Thyroid gland (tissue), 4 donors: ENCODE data around the gene LSAMP.

Experiments used
- CTCF ChIP-seq, 6 experiments: fragments of 200-600 bp in 3 of 6; fragments of 450-650 bp in 3 of 6; sonication (generic) in 3 of 6; IDR thresholded peaks; one replicate each; pipeline ENCODE4 v1.5.1; 2016 to 2019; ENCODE audit warnings: antibody characterized with exemption in 6 of 6, mild to moderate bottlenecking in 2 of 6, inconsistent platforms in 1 of 6, moderate library complexity in 1 of 6
- POLR2A ChIP-seq, 2 donors: fragments of 450-650 bp; IDR thresholded peaks; one replicate each; pipeline ENCODE4 v1.6.1; 2017; ENCODE audit warnings: antibody characterized with exemption in 2 of 2, mild to moderate bottlenecking in 2 of 2, moderate library complexity in 1 of 2

GRCh38 chr3:116038968-116039650 is 406.2 kb downstream of the LSAMP start:
- TF ChIP-seq CTCF (IDR thresholded peaks at IDR 0.05) (no peak), POLR2A (IDR thresholded peaks at IDR 0.05) (no peak)
